ENCODE measurements around the gene TMEM115. TPM values are rescaled to one million over a fixed set of nuclear protein-coding genes. Genes with fewer than 3 reads are reported as not detected.

TMEM115 gene
- 41.9 and 43.9 TPM in 2 replicates for total RNA-seq

GRCh38 chr3:50358911-50359759, at the start of gene TMEM115:
Gene TMEM115, minus strand, starts transcription at chr3:50359521. Its CDS starts 458 bp downstream, at chr3:50359063.

GRCh38 chr3:50350527-50351322, 8.6 kb downstream of the TMEM115 start, which contains the start of the genes CYB561D2 and NPRL2:
Gene CYB561D2, plus strand, starts transcription at chr3:50350862. Its CDS starts 572 bp downstream, at chr3:50351434.
Gene NPRL2, minus strand, starts transcription at chr3:50350775. Its CDS starts 123 bp downstream, at chr3:50350652.

GRCh38 chr3:50345586-50346234, 13.6 kb downstream of the TMEM115 start, which contains the start of gene ZMYND10:
Gene ZMYND10, minus strand, starts transcription at chr3:50345732. Its CDS starts 153 bp downstream, at chr3:50345579.

GRCh38 chr3:50340448-50341329, 18.6 kb downstream of the TMEM115 start, which contains the start of gene RASSF1:
Gene RASSF1, minus strand, starts transcription at chr3:50340836. Its CDS starts 31 bp downstream, at chr3:50340805.

GRCh38 chr3:50327943-50328691, 31.2 kb downstream of the TMEM115 start, which contains the start of gene TUSC2:
Gene TUSC2, minus strand, starts transcription at chr3:50328223. Its CDS starts 124 bp downstream, at chr3:50328099.

GRCh38 chr3:50322386-50323091, 36.8 kb downstream of the TMEM115 start, which contains the start of gene HYAL2:
Gene HYAL2, minus strand, starts transcription at chr3:50322745. Its CDS starts 2,256 bp downstream, at chr3:50320489.

Other genes starting within 250 kb of the TMEM115 start
- gene SEMA3F, start 204.2 kb downstream of the TMEM115 start, total RNA-seq: 0.23 and 0.30 TPM in 2 replicates
- not detected in 2 replicates for gene GNAT1, start 167.9 kb downstream of the TMEM115 start, total RNA-seq
- gene SLC38A3, start 154.2 kb downstream of the TMEM115 start, total RNA-seq: not detected in 2 replicates
- gene GNAI2, start 123.3 kb downstream of the TMEM115 start, total RNA-seq: 180 and 374 TPM in 2 replicates
- 12.4 and 19.0 TPM in 2 replicates for gene SEMA3B, start 90.4 kb downstream of the TMEM115 start, total RNA-seq
- not detected in 2 replicates for gene LSMEM2, start 80.4 kb downstream of the TMEM115 start, total RNA-seq
- 47.5 and 64.8 TPM in 2 replicates for gene IFRD2, start 67.1 kb downstream of the TMEM115 start, total RNA-seq
- 5.3 and 5.7 TPM in 2 replicates for gene HYAL3, start 60.1 kb downstream of the TMEM115 start, total RNA-seq
- gene NAA80, start 60.1 kb downstream of the TMEM115 start, total RNA-seq: 1.5 and 4.2 TPM in 2 replicates
- gene HYAL1, start 55.9 kb downstream of the TMEM115 start, total RNA-seq: 0.30 and 0.42 TPM in 2 replicates
- gene HYAL2, start 36.8 kb downstream of the TMEM115 start, total RNA-seq: 96.6 and 112 TPM in 2 replicates
- gene TUSC2, start 31.3 kb downstream of the TMEM115 start, total RNA-seq: 9.3 and 18.4 TPM in 2 replicates
- gene RASSF1, start 18.7 kb downstream of the TMEM115 start, total RNA-seq: 20.8 and 26.0 TPM in 2 replicates
- gene ZMYND10, start 13.8 kb downstream of the TMEM115 start, total RNA-seq: 0.30 and 0.88 TPM in 2 replicates
- gene NPRL2, start 8.7 kb downstream of the TMEM115 start, total RNA-seq: 17.2 and 25.8 TPM in 2 replicates
- gene CYB561D2, start 8.7 kb downstream of the TMEM115 start, total RNA-seq: 28.5 and 44.8 TPM in 2 replicates
- 0.05 TPM in 1 of 2 replicates, not detected in the other for gene CACNA2D2, start 144.1 kb upstream of the TMEM115 start, total RNA-seq
- gene C3orf18, start 208.2 kb upstream of the TMEM115 start, total RNA-seq: 9.7 and 12.8 TPM in 2 replicates
- 20.8 and 23.6 TPM in 2 replicates for gene HEMK1, start 210.0 kb upstream of the TMEM115 start, total RNA-seq